ENCODE data around the gene RFX8. TPM values are rescaled to one million over a fixed set of nuclear protein-coding genes. Genes with fewer than 3 reads are reported as not detected.

The RFX8 gene
- total RNA-seq, 1 experiment from 2014 or later = not detected

GRCh38 chr2:101415884-101416283 is 59.0 kb downstream of the RFX8 start:
- H3K36me3 Mint-ChIP-seq (ENCODE audit: insufficient read depth, unreplicated experiment) = no peaks in the 10 kb centered on the region
- no peak overlapping the region for H3K27ac Mint-ChIP-seq (ENCODE audit: unreplicated experiment)
- no peaks in the 10 kb centered on the region for H3K27me3 Mint-ChIP-seq (ENCODE audit: unreplicated experiment)
- TF ChIP-seq, protein P1, sequence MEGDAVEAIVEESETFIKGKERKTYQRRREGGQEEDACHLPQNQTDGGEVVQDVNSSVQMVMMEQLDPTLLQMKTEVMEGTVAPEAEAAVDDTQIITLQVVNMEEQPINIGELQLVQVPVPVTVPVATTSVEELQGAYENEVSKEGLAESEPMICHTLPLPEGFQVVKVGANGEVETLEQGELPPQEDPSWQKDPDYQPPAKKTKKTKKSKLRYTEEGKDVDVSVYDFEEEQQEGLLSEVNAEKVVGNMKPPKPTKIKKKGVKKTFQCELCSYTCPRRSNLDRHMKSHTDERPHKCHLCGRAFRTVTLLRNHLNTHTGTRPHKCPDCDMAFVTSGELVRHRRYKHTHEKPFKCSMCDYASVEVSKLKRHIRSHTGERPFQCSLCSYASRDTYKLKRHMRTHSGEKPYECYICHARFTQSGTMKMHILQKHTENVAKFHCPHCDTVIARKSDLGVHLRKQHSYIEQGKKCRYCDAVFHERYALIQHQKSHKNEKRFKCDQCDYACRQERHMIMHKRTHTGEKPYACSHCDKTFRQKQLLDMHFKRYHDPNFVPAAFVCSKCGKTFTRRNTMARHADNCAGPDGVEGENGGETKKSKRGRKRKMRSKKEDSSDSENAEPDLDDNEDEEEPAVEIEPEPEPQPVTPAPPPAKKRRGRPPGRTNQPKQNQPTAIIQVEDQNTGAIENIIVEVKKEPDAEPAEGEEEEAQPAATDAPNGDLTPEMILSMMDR (IDR thresholded peaks at IDR 0.05; ENCODE audit: unreplicated experiment) = no peak
- no peak for DNase-seq
- H3K4me3 Mint-ChIP-seq (ENCODE audit: low read depth, unreplicated experiment) = no peak overlapping the region
- intact Hi-C loops (cut with micrococcal nuclease; ENCODE audit: unreplicated experiment) = loop anchor here (10.0 kb wide), 2 partner anchors 279 to 1029 kb away; partner anchors contain the start of gene MAP4K4
- H3K4me1 Mint-ChIP-seq (ENCODE audit: low read depth, unreplicated experiment) = peaks cover 5% of the 10 kb centered on the region
- H3K9me3 Mint-ChIP-seq (ENCODE audit: low read depth, unreplicated experiment) = no peaks in the 10 kb centered on the region
- BruUV-seq (replicated peaks) = no TSS peak
- CTCF ChIA-PET = interaction anchor here (0.6 kb wide), 1 partner anchor 1209 kb away, joined by 9 read pairs; no protein-coding TSS in a partner anchor

DNA sequence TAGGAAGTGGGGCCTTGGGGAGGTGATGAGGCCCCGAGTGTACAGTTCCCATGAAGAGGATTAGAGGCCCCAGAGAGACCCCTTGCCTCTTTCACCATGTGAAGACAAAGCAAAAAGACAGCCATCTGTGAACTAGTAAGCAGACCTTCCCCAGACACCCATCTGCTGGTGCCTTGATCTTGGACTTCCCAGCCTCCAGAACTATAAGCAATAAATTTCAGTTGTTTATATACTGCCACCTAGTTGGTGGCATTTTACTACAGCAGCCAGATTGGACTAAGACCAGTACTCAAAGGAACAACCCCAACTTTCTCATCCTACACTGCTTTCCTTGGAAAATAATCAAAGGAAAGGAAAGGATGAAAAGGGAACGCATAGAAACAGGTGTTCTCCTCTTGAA is 59.7 kb downstream of the RFX8 start:
- Mint-ChIP-seq H3K4me1 (ENCODE audit: low read depth, unreplicated experiment) (peaks cover 5% of the 10 kb centered on the region), H3K4me3 (ENCODE audit: low read depth, unreplicated experiment) (no peak overlapping the region), H3K36me3 (ENCODE audit: insufficient read depth, unreplicated experiment) (no peaks in the 10 kb centered on the region), H3K27me3 (ENCODE audit: unreplicated experiment) (no peaks in the 10 kb centered on the region), H3K27ac (ENCODE audit: unreplicated experiment) (no peak overlapping the region), H3K9me3 (ENCODE audit: low read depth, unreplicated experiment) (no peaks in the 10 kb centered on the region)
- TF ChIP-seq, protein P1 (IDR thresholded peaks at IDR 0.05; ENCODE audit: unreplicated experiment) = no peak
- intact Hi-C loops (cut with micrococcal nuclease; ENCODE audit: unreplicated experiment) = loop anchor here (10.0 kb wide), 2 partner anchors 280 to 1030 kb away; partner anchors contain the start of gene MAP4K4
- BruUV-seq (replicated peaks) = no TSS peak
- CTCF ChIA-PET = interaction anchor here (0.6 kb wide), 1 partner anchor 1208 kb away, joined by 9 read pairs; no protein-coding TSS in a partner anchor
- DNase-seq = no peak

DNA sequence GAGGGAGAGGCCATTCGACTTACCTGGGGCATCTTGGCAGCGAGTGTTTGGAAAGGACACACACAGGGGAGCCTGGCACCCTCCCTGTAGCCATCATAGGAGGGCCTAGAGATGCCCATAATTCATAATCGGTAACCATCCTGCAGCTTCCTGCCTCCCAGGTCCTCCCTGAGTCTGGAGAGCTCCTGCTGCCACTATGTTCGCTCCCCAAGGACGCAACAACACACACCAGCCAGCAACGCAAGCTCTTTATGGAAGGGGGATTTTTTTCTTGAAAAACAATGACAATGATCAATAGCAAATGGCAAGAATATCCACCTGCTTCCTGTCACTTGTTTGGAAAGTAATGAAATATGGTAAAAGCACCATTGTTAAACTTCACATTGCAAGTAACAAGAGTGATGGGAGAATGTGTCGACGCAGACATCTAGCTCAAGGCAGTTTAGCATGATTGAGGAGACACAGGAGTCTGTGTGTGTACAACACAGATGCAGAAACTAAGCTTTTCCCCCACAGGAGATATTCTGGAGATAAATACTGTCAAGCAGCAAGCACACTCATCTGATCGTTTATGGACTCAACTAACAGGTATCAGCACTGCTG is 62.7 kb downstream of the RFX8 start:
- Mint-ChIP-seq H3K27me3 (ENCODE audit: unreplicated experiment) (no peaks in the 10 kb centered on the region), H3K27ac (ENCODE audit: unreplicated experiment) (no peak overlapping the region), H3K4me3 (ENCODE audit: low read depth, unreplicated experiment) (no peak overlapping the region), H3K4me1 (ENCODE audit: low read depth, unreplicated experiment) (peaks cover 5% of the 10 kb centered on the region), H3K9me3 (ENCODE audit: low read depth, unreplicated experiment) (no peaks in the 10 kb centered on the region), H3K36me3 (ENCODE audit: insufficient read depth, unreplicated experiment) (no peaks in the 10 kb centered on the region)
- TF ChIP-seq, protein P1 (IDR thresholded peaks at IDR 0.05; ENCODE audit: unreplicated experiment) = no peak
- intact Hi-C loops (cut with micrococcal nuclease; ENCODE audit: unreplicated experiment) = loop anchor here (10.0 kb wide), 2 partner anchors 283 to 1033 kb away; partner anchors contain the start of gene MAP4K4
- no TSS peak for BruUV-seq (replicated peaks)
- DNase-seq = no peak
- CTCF ChIA-PET = no interaction called here

DNA sequence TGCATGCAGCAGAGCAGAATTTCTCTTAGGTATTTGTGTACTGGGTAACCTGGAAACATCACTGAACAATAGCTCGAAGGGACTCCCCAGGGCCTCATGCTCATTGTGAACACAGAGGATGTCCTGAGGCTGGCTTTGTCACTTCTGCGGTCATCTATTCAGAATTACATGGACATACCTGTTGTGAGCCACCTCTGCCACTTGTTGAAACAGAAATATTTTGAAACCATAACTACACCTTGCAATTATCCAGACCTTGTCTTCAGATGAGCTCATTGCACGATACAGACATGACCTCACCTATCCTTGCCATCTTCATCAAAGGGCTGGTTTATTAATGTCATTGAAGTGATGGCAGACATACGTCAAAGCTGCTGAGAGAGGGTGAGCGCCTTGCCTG is 64.2 kb downstream of the RFX8 start:
- Mint-ChIP-seq H3K4me3 (ENCODE audit: low read depth, unreplicated experiment) (no peak overlapping the region), H3K27me3 (ENCODE audit: unreplicated experiment) (no peaks in the 10 kb centered on the region), H3K4me1 (ENCODE audit: low read depth, unreplicated experiment) (peaks cover 5% of the 10 kb centered on the region), H3K27ac (ENCODE audit: unreplicated experiment) (no peak overlapping the region), H3K9me3 (ENCODE audit: low read depth, unreplicated experiment) (no peaks in the 10 kb centered on the region), H3K36me3 (ENCODE audit: insufficient read depth, unreplicated experiment) (no peaks in the 10 kb centered on the region)
- TF ChIP-seq, protein P1 (IDR thresholded peaks at IDR 0.05; ENCODE audit: unreplicated experiment) = no peak
- no peak for DNase-seq
- no TSS peak for BruUV-seq (replicated peaks)
- CTCF ChIA-PET = interaction anchor here (0.6 kb wide), 1 partner anchor 560 kb away, joined by 3 read pairs; no protein-coding TSS in a partner anchor
- intact Hi-C loops (cut with micrococcal nuclease; ENCODE audit: unreplicated experiment) = loop anchor here (10.0 kb wide), 2 partner anchors 284 to 1034 kb away; partner anchors contain the start of gene MAP4K4
